ENCODE data around the gene SLC25A10.

SLC25A10 gene

DNA sequence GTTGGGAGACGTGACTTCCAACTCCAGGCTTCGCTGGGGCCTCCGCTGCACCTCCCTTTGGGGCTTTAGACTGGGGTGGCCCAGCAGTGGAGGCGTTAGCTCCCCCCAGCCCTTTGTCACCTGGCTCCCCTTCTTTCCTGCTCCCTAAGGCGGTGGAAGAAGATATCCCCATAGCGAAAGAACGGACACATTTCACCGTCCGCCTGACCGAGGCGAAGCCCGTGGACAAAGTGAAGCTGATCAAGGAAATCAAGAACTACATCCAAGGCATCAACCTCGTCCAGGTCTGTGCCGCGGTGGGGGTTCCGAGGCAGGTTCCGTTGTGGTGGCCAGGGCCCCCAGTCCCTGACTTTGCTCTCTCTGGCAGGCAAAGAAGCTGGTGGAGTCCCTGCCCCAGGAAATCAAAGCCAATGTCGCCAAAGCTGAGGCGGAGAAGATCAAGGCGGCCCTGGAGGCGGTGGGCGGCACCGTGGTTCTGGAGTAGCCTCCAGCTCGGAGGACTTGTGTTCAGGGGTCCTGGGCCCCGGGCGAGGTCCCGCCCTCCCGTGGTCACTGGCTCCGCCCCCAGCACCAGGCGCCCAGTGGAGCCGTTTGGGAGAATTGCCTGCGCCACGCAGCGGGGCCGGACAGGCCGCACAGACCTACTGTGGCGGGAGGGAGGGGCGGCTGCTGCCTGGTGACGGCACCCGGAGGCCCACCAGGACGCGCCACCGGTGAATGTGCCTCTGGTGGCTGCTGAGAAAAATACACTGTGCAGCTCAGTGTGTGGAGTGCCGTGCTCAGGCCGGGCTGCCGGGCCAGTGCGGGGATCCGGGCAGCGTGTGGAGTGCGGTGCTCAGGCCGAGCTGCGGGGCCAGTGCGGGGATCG, 5.1 kb upstream of the SLC25A10 start:
- no peak for DNase-seq (ENCODE audit: low read depth)

DNA sequence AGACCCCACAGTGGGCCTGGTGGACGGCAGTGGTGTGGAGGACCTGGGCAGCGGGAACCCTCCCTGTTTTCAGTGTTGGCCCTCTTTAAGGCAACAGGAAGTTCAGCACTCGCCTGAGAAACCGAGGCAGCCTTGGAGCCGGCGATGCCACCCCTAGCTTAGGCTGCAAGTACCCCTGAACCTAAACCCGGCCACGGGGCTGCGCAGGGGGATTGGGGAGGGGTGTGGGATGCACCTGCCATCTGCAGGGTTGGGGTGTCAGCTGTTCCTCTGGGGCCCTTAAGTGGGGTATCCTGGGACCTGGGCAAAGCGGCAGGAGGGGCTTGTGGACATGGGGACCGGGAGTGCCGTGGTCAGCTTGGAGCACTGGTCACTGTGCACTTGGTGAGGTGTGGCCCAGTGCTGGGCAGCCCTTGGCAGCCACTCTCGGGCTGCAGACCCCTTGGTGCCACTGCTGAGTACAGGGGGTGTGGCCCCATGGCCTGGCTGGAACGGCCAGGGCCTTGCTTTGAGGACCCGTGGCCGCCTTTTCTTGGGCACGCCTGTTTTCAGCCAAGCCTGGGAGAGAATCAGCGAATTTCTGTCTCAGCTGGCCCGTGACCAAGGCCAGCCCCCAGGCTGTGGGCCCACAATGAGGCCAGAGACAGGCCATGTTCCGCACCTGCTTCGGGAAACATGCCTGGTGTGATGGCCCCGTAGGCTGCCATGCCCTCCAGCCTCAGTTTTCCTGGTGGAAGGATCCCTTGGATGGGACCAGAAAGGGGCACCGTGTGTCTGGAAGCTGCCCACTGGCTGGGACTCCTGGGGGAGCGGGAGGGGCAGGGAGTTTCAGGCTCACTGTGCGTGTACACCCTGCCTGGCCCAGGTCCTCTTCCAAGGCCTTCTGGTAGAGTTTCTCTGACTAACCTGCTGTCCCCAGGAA, 4.1 kb upstream of the SLC25A10 start:
- DNase-seq (ENCODE audit: low read depth) = no peak

DNA sequence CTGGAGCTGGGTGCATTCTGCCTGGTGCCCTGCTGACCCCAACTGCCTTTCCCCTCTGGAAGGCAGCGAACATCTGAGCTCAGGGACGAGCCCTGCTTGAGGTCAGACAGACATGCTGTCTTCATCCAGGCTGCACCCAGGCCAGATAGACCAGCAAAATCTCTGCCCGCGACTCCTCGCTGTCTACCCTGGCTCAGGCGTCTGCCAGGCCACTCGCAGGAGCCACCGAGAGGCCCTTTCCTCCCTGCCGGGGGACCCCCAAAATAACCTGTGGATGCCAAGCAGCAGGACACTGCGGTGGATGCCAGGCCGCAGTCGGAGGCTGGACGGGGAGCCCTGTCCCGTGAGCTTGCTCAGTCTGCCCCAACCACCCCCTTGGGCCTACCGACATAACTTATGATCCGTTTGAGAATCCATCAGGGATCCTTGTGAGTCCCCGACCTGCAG, 3.3 kb upstream of the SLC25A10 start:
- DNase-seq (ENCODE audit: low read depth) = no peak

DNA sequence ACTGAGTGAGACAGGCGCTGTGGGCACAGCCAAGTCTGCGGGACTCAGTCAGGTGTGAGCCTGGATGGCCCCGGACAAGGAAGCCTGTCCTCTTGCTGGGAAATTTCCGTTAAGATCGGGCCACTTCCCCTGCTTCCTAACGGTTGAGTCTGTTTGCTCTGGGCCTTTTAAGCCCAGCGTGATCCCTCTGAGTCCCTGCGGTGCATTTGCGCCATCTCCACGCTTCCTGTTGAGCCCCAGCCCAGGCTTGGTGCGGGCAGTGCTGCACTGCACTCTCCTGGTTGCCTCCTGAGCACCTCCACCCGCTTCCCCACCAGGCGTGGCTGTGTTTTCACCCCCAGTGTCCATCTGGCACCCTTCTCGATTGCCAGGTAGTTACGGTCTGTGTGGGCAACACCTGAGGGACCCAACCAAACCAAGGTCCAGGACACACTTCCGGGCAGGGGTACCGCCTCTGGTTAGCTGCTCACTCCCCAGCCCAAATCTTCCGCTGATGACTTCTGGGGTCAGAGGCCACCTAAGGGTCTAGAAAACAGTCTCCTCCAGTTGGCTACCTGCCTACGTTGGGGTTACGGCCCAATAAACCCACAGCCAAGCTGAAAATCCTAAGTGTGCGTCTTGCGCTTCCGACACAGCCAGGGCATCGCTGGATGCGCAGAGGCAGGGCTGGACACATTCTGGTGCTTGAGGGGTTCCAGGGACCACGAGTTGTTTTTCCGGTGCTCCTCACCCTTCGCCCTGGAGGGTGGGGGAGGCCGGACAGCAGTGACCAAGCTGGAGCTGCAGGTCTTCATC, 1.4 kb upstream of the SLC25A10 start:
- no peak for DNase-seq (ENCODE audit: low read depth)

DNA sequence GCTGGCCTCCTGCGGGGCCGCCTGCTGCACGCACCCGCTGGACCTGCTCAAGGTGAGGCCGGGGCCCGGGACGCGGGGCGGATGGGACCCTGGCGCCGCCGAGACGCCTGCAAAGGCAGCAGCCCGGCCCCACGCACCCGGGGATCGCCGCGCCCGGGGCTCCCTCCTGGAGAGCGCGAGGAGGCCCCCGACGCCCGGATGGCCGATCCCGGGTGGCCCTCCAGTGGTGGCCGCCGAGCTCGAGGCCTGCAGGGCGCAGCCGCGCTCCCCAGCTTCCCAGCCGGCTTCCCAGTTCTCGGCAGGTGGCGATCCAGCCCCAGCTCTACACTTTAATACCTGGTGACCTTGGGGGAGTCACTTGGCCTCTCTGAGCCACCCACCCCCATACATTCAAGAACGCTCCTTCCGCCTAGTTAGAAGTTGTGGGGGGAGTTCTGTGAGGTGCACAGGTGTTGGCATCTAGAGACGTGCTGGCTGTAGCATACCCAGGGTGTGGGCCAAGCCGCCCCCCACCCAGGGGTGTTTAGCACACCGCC, 452 bp downstream of the SLC25A10 start:
- no peak for DNase-seq (ENCODE audit: low read depth)

DNA sequence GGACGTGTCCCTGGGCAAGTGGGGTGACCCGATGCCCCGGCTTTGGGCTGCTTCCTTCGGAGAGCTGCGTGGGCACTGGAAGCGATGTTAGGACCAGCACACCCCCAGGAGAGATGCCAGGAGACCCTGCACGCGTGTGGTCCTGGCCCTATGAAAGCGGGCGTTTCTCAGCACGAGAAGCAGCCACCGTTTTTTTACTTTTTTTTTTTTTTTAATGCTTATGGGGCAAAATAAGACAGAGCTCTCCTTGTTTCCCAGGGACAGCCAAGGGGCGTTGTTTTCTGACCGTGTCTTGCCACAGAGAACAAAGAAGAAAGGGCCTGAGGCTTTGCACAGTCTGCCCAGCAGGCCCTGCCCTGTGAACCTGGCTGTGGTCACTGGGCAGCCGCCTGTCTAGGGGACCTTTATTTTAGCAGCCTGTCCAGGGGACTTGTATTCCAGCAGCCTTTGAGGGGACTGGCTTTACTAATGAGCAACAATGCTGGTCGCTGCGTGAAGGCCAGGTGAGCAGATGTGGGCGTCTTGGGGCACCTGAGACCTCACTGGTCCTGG, 996 bp downstream of the SLC25A10 start:
- no peak for DNase-seq (ENCODE audit: low read depth)

DNA sequence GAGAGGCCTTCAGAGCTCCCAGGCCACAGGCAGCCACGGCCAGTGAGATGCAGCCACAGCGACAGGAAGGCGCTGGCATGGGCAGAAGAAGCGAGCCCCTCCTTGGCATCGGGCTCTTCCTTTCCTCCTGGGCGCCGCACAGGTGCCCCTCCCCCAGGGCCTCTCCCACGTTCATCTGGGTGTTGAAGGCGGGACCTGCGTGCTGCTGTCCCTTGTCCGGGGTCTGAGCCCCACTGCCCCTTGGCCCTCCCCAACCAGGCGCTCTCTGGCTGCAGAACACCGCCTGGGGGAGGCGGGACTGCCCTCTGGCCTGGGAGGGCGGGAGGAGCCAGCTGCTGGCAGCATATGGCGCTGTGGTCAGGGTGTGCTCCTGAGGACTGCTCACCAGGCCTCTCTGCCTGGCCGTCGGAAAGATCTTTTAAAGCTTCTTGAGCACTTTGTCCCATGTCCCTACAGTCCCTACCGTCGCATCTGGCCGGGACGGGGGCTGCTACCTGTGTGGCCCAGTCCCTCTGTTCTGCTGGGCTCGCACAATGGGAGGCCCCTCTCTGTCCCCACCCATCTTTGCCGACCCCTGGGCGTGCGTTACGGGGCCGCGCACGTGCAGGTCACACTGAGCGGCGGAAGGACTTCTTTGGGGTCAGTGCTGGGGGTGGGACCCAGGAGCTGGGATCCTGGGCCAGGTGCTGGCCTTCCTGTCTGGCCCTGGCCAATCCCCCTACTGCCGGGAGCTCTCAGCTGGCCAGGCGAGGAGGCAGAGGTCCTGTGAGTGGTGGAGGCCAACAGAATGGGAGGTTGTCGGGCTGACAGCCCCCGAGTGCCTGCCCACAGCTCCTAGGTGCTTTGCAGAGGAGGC, 1.7 kb downstream of the SLC25A10 start:
- DNase-seq (ENCODE audit: low read depth) = no peak

DNA sequence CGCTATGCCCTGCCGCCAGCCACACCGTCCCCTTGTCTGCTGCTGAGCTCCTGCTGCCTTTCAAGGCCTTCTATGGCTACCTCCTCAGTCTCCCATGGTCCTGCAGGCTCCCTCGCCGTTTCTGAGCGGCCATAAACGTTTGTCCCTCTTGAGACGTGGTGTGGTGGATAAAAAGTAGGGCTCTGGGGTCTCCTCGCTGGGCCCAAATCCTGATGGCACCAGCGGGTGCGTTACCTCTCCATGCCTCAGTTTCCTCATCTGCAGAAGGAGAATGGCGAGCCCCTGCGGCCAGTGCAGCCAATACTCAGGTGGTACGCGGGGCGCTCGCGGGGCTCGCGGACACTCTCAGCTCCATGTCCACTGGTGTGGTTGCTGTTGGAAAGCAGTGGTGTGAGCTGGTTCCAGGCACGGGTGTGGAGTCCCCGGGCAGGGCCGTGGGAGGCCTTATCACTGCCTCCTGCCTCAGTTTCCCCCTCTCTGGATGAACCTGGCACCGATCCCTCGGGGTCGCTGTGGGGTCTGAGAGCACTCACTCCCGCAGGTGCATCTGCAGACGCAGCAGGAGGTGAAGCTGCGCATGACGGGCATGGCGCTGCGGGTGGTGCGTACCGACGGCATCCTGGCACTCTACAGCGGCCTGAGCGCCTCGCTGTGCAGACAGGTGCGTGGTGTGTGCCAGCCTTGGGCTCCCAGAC, 2.5 kb downstream of the SLC25A10 start:
- DNase-seq (ENCODE audit: low read depth) = no peak

DNA sequence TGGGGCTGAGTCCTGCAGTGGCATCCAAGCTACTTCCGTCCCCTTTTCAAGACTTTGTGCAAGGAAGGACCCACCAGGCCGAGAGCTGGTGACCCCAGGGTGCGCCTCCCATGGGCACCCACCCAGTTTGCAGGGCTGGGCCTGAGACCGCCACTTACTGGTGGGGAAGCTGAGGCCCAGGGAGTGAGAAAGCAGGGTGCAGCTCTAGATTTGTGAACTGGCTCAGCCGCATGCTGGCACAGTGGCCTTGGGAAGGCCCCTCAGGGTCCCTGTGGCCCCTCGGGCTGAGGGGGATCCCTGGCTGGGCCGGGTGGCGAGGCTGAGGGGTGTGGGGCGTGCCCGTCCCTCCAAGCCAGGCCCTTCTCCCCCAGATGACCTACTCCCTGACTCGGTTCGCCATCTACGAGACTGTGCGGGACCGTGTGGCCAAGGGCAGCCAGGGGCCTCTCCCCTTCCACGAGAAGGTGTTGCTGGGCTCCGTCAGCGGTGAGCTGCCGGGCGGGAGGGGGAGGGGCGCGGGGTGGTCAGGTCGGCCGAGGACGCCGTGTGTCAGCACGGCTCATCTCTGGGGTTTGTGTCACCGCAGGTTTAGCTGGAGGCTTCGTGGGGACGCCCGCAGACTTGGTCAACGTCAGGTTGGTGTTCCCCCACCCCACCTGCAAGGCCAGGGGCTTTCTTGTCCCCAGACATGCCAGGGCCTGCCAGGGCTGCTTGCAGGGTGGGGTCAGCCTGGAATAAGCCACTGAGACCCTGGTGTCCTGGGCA, 3.2 kb downstream of the SLC25A10 start:
- DNase-seq (ENCODE audit: low read depth) = no peak

DNA sequence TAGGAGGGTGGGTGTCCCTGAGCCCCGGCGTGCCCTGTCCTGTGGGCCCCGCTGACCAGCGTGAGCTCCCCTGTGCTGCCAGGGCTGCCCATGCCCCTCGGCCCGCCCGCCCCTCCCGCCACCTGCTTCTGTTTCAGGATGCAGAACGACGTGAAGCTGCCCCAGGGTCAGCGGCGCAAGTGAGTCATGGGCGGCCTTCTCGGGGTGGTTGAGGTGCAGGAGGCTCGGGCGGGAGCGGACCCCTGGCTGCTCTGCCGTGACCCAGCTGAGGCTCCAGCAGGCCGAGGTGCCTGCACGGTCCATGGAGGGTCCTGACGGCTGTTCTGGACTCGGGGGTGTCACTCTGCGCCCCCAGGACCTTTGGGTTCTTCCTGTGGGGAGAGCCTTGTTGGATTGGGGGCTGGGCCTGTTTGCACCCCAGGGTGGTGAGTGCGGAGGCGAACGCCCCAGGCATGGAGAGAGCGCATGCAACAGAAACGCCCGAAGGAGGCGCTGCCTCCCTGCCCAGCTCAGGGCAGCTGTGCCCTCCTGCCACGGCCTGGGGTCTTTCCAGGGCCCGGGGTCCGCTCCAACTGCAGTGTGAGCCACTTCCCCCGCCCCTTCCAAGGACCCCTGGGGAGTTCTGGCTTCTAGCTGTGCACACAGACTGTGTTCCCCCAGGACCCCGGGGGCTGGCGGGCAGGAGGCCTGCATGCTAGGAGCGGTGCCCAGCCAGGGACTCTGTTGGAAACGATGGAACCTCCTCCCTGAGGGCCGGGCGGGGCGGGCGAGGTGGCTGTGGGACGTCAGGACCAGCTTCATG, 4.0 kb downstream of the SLC25A10 start:
- no peak for DNase-seq (ENCODE audit: low read depth)

DNA sequence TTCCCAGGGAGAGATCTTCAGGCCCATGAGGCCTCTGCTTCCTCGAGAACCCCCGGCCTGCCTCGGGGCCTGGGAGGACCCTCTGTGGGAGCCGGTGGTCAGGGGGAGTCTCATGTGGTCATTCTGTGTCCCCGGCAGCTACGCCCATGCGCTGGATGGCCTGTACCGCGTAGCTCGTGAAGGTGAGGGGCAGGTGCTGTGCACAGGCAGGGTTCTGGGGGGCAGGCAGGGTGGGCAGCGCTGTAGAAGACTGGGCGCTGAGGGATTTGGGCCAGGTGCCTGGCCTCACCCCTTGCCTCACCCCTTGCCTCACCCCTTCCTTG, 4.6 kb downstream of the SLC25A10 start:
- DNase-seq (ENCODE audit: low read depth) = no peak

DNA sequence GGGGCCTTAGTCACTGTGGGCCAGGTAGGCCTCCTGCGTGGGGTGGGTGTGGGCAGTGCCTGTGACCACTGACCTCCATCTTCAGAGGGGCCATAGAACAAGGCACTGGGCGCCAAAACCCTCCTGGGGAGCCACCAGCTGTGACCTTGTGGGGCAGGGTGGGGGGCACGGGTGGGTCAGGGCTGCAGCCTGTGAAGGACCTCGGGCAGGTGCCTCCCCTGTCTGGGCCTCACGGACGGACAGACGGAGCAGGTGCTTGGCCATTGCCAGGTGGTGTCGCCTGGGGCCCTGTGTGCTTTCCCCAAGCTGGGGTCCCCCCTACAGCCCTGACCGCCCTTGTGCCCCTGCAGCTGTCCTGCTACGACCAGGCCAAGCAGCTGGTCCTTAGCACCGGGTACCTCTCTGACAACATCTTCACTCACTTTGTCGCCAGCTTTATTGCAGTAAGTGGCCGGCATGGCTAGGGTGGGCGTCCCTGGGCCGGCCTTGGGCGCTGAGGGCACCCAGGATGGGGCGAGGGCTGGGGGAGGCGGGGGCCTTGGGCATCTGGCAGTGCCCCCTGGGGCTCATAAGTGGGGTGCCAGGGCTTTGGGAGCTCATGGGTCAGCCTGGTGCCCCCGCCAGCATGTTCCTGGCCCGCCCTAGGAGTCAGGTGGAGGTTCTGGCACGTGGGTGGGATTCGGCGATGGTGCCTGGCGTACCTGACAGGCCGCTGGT, 5.1 kb downstream of the SLC25A10 start:
- no peak for DNase-seq (ENCODE audit: low read depth)

DNA sequence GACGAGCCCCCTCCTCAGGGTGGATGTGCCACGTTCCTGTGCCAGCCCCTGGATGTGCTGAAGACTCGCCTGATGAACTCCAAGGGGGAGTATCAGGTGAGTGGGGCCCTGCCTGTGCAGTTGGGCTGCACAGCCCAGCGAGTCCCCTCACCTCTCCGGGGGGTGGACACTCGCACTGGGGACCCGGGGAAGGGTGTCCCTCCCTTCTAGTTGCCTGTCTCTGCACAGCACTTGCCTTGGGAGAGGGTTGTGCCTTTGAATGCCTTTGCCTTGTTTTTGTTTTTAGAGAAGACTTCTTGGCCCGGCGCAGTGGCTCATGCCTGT, 5.6 kb downstream of the SLC25A10 start:
- DNase-seq (ENCODE audit: low read depth) = no peak

DNA sequence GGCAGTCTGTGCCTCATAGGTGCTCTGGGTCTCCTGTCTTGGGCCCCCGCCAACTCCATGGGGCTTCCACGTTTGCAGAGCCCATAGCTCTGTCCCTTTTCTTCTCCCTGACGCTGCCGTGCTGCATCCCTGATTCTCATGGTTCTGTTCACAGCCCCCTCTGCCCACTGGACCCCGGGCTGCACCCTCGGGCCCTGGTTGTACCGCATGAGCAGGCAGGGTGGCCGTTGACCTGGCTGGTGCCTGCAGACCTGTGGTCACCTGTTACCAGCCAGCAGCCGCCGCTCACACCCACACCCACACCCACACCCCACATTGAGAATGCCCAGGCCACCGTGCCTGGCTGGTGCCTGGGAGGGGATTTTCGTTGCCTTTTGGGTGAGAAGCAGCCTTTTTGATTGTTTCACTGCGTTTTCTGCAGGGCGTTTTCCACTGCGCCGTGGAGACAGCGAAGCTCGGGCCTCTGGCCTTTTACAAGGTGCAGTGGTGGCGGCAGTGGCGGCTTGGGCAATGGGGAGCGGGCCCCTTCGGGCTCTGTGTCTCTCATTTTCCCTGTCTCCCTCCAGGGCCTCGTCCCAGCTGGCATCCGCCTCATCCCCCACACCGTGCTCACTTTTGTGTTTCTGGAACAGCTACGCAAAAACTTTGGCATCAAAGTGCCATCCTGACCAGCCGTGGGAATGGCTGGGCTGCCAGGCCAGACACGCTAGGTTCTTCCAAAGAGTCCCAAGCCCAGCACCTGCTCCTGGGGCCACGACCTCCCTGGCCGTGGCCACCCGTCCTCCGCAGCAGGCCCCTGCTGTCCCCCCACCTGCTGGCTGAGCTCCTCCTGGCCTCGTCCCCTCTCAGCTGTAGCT, 7.6 kb downstream of the SLC25A10 start:
- DNase-seq (ENCODE audit: low read depth) = no peak

DNA sequence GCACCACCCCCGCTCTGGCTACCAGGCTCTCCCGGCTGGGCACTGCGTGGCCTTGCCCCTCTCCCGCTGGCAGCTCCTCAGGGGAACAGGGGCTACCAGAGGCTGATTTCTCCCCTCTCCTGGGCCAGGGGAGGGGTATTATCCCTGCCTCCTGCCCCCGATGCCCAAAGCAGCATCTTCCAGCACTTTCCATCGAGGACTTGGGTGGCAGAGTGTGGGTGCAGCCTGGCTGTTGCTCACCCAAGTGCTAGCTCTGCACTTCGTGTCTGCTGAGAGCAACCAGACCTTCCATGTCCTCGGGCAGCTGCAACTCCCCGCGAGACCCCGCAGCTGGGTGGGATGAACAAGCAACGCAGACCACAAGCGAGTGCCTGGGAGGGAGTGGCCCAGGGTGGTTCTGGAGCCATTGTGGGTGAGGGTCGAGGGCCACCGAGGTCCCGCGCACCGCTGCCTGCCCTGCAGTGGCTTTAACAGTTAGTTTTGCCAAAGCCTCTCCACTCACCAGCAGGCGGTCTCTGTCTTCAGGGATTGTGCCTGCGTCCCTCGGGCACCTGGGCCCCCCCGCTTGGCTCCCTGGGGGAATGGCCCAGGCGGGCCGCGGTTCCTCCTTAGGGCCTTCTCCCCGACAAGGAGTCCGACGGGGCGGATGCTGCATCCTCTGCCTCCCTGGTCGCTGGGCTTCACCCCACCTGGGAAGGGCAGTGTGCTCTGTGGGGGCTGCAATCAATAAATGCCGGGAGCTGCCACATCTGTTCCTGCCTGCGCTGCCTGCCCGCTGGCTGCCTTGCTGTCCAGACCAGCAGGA, 8.4 kb downstream of the SLC25A10 start:
- DNase-seq (ENCODE audit: low read depth) = no peak
